HepG2 (cell line): ENCODE results near the gene ADAT3. TPM values are rescaled to one million over a fixed set of nuclear protein-coding genes. Genes with fewer than 3 reads are reported as not detected.

Experiments used
- CBX2 ChIP-seq, 2 experiments: fragments of 200-600 bp in 1 of 2; sonication (generic); formaldehyde crosslinking in 1 of 2; IDR thresholded peaks; 2 replicates each; pipeline versions ENCODE4 v1.7.0 to v1.8.1; 2018 to 2022; ENCODE audit warnings: low read depth in 2 of 2, low read length in 1 of 2, mild to moderate bottlenecking in 1 of 2, missing genetic modification reagents in 1 of 2
- ELF1 ChIP-seq: sonication (generic); formaldehyde crosslinking; IDR thresholded peaks from 2 replicates; pipeline ENCODE4 v1.4.0; 2020; ENCODE audit warnings: missing genetic modification reagents
- ELF3 ChIP-seq: IDR thresholded peaks from 2 replicates; pipeline ENCODE4 v1.6.1; 2016; ENCODE audit warnings: missing genetic modification reagents, missing compliant biosample characterization
- ELF4 ChIP-seq: sonication (generic); formaldehyde crosslinking; IDR thresholded peaks from 2 replicates; pipeline ENCODE4 v1.5.0; 2020; ENCODE audit warnings: missing genetic modification reagents, mild to moderate bottlenecking, moderate library complexity, borderline replicate concordance
- ERF ChIP-seq: IDR thresholded peaks from 2 replicates; pipeline ENCODE4 v1.6.1; 2018; ENCODE audit warnings: missing biosample characterization, missing genetic modification reagents
- GZF1 ChIP-seq: sonication (generic); formaldehyde crosslinking; IDR thresholded peaks from 2 replicates; pipeline ENCODE4 v1.5.1; 2020; ENCODE audit warnings: mild to moderate bottlenecking, missing genetic modification reagents
- HDAC1 ChIP-seq: sonication (generic); formaldehyde crosslinking; IDR thresholded peaks from 2 replicates; pipeline ENCODE4 v1.5.1; 2020; ENCODE audit warnings: mild to moderate bottlenecking, missing genetic modification reagents
- HMG20A ChIP-seq: IDR thresholded peaks from 2 replicates; pipeline ENCODE4 v1.6.1; 2016; ENCODE audit warnings: borderline replicate concordance
- HNF4A ChIP-seq: sonication (generic); formaldehyde crosslinking; IDR thresholded peaks from 2 replicates; pipeline ENCODE4 v1.4.0; 2020; ENCODE audit warnings: missing genetic modification reagents
- KLF13 ChIP-seq: sonication (generic); formaldehyde crosslinking; IDR thresholded peaks from 2 replicates; pipeline ENCODE4 v1.4.0; 2020; ENCODE audit warnings: mild to moderate bottlenecking, missing genetic modification reagents
- MAZ ChIP-seq, 2 experiments: sonication (generic) in 1 of 2; formaldehyde crosslinking in 1 of 2; IDR thresholded peaks; 2 replicates each; pipeline versions ENCODE4 v1.5.0 to v1.6.1; 2012 to 2020; ENCODE audit warnings: low read depth in 2 of 2, mild to moderate bottlenecking in 2 of 2, borderline replicate concordance in 1 of 2, improper control_type of control experiment in 1 of 2, low read length in 1 of 2, missing genetic modification reagents in 1 of 2, moderate library complexity in 1 of 2
- MYC ChIP-seq: sonication (generic); formaldehyde crosslinking; IDR thresholded peaks from 2 replicates; pipeline ENCODE4 v1.9.0; 2021; ENCODE audit warnings: missing genetic modification reagents, borderline replicate concordance
- SAP130 ChIP-seq: IDR thresholded peaks from 2 replicates; pipeline ENCODE4 v1.6.1; 2016; ENCODE audit warnings: low read depth
- SKI ChIP-seq: fragments of 450-650 bp; IDR thresholded peaks from one replicate; pipeline ENCODE4 v1.6.1; 2018; ENCODE audit warnings: mild to moderate bottlenecking; ENCODE audit not compliant: partially characterized antibody
- YEATS4 ChIP-seq: sonication (generic); formaldehyde crosslinking; IDR thresholded peaks from 2 replicates; pipeline ENCODE4 v1.4.0; 2020; ENCODE audit warnings: missing genetic modification reagents, borderline replicate concordance
- ZNF124 ChIP-seq: sonication (generic); formaldehyde crosslinking; IDR thresholded peaks from 2 replicates; pipeline ENCODE4 v1.4.0; 2020; ENCODE audit warnings: missing genetic modification reagents
- ZNF713 ChIP-seq: sonication (generic); formaldehyde crosslinking; IDR thresholded peaks from 2 replicates; pipeline ENCODE4 v1.4.0; 2020; ENCODE audit warnings: mild to moderate bottlenecking, missing genetic modification reagents
- polyA plus RNA-seq, 8 experiments: library from polyadenylated mRNA; depleted of rRNA in 3 of 8; stranded (reverse) in 7 of 8; unstranded in 1 of 8; fragments of >200 nt; fragmentation: Illumina TruSeq in 4 of 8; extraction: Trizol in 4 of 8; gene quantifications; 2 replicates each; pipeline versions ENCODE4 v1.2.1 to v1.2.3, GENCODE V29; 2011 to 2016; ENCODE audit warnings: low read depth in 4 of 8, missing spikeins in 1 of 8, mixed read lengths in 1 of 8; ENCODE audit not compliant: insufficient read depth in 1 of 8
- total RNA-seq, 5 experiments: library from RNA; depleted of rRNA; stranded (reverse); fragments of >200 nt; fragmentation: Illumina TruSeq; extraction: Trizol; gene quantifications; 2 replicates each; pipeline ENCODE4 v1.2.3, GENCODE V29; 2016; ENCODE audit warnings: low read depth in 1 of 5
- TF ChIP-seq, protein P1 (sequence below): IDR thresholded peaks from 2 replicates; pipeline ENCODE4 v1.6.1; 2012; ENCODE audit warnings: inconsistent platforms
- TF ChIP-seq, protein P2 (sequence below): sonication (generic); formaldehyde crosslinking; IDR thresholded peaks from 2 replicates; pipeline ENCODE4 v1.4.0; 2020; ENCODE audit warnings: missing genetic modification reagents
- TF ChIP-seq, protein P3 (sequence below): sonication (generic); formaldehyde crosslinking; IDR thresholded peaks from 2 replicates; pipeline ENCODE4 v1.9.0; 2021; ENCODE audit warnings: missing genetic modification reagents, mild to moderate bottlenecking, borderline replicate concordance
- TF ChIP-seq, protein P4 (sequence below): sonication (generic); formaldehyde crosslinking; IDR thresholded peaks from 2 replicates; pipeline ENCODE4 v1.5.0; 2020; ENCODE audit warnings: mild to moderate bottlenecking, missing genetic modification reagents

ADAT3 gene
- total and polyA plus RNA-seq, 2 of the 13 experiments (the other 11 are each of a cell fraction or from before 2014, with no cell fraction given), result 0.95 to 3.5 TPM

- TF ChIP-seq CBX2 (IDR thresholded peaks at IDR 0.05; ENCODE audit: low read depth, low read length) (no peak), CBX2 (CRISPR knock-in tag; IDR thresholded peaks at IDR 0.05; ENCODE audit: low read depth) (no peak), HNF4A (CRISPR knock-in tag) (peak; percentile 60), ERF (CRISPR knock-in tag) (0 out of 2 replicates have a peak, but pooled peaks have one; percentile 23), SAP130 (peak; percentile 69), ELF1 (CRISPR knock-in tag) (peak; percentile 71), MAZ (IDR thresholded peaks at IDR 0.05; ENCODE audit: borderline replicate concordance, low read depth, low read length) (peak; percentile 18; the same call in 1 of the 2 replicates), MAZ (CRISPR knock-in tag; IDR thresholded peaks at IDR 0.05; ENCODE audit: low read depth) (no peak), ELF3 (peak; percentile 61), KLF13 (CRISPR knock-in tag) (no peak), HMG20A (CRISPR knock-in tag) (no peak), GZF1 (CRISPR knock-in tag) (no peak), YEATS4 (CRISPR knock-in tag) (no peak), ZNF713 (CRISPR knock-in tag) (no peak), SKI (peak; percentile 60), MYC (peak; percentile 33; the same call in 1 of the 2 replicates), ZNF124 (CRISPR knock-in tag) (no peak), HDAC1 (peak; percentile 59; the same call in 1 of the 2 replicates), ELF4 (CRISPR knock-in tag) (no peak)
- TF ChIP-seq, protein P1, sequence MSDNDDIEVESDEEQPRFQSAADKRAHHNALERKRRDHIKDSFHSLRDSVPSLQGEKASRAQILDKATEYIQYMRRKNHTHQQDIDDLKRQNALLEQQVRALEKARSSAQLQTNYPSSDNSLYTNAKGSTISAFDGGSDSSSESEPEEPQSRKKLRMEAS, result no peak; the same call in 1 of the 2 replicates
- TF ChIP-seq, protein P2, sequence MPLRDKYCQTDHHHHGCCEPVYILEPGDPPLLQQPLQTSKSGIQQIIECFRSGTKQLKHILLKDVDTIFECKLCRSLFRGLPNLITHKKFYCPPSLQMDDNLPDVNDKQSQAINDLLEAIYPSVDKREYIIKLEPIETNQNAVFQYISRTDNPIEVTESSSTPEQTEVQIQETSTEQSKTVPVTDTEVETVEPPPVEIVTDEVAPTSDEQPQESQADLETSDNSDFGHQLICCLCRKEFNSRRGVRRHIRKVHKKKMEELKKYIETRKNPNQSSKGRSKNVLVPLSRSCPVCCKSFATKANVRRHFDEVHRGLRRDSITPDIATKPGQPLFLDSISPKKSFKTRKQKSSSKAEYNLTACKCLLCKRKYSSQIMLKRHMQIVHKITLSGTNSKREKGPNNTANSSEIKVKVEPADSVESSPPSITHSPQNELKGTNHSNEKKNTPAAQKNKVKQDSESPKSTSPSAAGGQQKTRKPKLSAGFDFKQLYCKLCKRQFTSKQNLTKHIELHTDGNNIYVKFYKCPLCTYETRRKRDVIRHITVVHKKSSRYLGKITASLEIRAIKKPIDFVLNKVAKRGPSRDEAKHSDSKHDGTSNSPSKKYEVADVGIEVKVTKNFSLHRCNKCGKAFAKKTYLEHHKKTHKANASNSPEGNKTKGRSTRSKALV (CRISPR knock-in tag), result no peak
- TF ChIP-seq, protein P3, sequence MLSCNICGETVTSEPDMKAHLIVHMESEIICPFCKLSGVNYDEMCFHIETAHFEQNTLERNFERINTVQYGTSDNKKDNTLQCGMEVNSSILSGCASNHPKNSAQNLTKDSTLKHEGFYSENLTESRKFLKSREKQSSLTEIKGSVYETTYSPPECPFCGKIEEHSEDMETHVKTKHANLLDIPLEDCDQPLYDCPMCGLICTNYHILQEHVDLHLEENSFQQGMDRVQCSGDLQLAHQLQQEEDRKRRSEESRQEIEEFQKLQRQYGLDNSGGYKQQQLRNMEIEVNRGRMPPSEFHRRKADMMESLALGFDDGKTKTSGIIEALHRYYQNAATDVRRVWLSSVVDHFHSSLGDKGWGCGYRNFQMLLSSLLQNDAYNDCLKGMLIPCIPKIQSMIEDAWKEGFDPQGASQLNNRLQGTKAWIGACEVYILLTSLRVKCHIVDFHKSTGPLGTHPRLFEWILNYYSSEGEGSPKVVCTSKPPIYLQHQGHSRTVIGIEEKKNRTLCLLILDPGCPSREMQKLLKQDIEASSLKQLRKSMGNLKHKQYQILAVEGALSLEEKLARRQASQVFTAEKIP (CRISPR knock-in tag), result no peak
- TF ChIP-seq, protein P4, sequence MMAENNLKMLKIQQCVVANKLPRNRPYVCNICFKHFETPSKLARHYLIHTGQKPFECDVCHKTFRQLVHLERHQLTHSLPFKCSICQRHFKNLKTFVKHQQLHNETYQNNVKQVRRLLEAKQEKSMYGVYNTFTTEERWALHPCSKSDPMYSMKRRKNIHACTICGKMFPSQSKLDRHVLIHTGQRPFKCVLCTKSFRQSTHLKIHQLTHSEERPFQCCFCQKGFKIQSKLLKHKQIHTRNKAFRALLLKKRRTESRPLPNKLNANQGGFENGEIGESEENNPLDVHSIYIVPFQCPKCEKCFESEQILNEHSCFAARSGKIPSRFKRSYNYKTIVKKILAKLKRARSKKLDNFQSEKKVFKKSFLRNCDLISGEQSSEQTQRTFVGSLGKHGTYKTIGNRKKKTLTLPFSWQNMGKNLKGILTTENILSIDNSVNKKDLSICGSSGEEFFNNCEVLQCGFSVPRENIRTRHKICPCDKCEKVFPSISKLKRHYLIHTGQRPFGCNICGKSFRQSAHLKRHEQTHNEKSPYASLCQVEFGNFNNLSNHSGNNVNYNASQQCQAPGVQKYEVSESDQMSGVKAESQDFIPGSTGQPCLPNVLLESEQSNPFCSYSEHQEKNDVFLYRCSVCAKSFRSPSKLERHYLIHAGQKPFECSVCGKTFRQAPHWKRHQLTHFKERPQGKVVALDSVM, result 0 out of 2 replicates have a peak, but pooled peaks have one; percentile 20
Observed at GRCh38 chr19:1856698-1857603, 48.2 kb upstream of the ADAT3 start (continued).
